ENCODE data around the gene GNG12. TPM values are rescaled to one million over a fixed set of nuclear protein-coding genes. Genes with fewer than 3 reads are reported as not detected.

The GNG12 gene
- total RNA-seq, 5 donors from 2014 or later (not counting 1 experiment from before 2014, with no cell fraction given), result 0.26 to 0.44 (median 0.35) TPM; not detected in 2

DNA sequence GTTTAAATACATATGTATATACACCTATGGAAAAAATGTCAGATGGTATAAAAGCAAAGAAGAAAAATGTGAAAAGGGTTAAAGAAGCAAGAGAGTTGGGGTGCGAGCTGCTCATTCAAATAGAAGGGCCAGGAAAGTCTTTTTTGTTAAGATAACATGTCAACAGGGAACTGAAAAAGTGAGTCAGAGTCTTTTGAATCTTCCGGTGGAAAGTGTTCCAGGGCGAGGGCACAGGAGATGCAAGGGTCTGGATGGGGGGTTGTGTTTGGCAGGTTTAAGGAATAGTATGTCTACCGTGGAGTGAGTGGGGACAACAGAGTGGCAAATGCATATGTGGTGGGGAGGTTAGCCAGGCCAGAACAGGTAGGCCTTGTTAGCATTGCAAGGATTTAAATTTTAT lies 22.2 kb upstream of the GNG12 start:
- ChIA-PET POLR2A (no interaction called here), CTCF (no interaction called here)
- H3K27ac Mint-ChIP-seq, result no peak overlapping the region
- H3K36me3 ChIP-seq (ENCODE audit: control insufficient read depth in 2 of 2, extremely low read depth in 1 of 2, insufficient read depth in 1 of 2, low read length in 1 of 2), result no peaks in the 10 kb centered on the region
- no peak overlapping the region for H3K4me3 ChIP-seq (ENCODE audit: control insufficient read depth in 1 of 2, extremely low read depth in 1 of 2, low read length in 1 of 2)
- no peak for ATAC-seq (replicated peaks in 1 of 4)
- H3K9me3 ChIP-seq, result no peaks in the 10 kb centered on the region
- peaks cover 10 to 23% of the 10 kb centered on the region in 2 donors for H3K27me3 Mint-ChIP-seq
- H3K27me3 ChIP-seq (replicated peaks in 1 of 2; ENCODE audit: control insufficient read depth in 2 of 2, extremely low read depth in 1 of 2, insufficient read depth in 2 of 2, low read length in 1 of 2), result peaks cover 0 to 3% of the 10 kb centered on the region in 2 experiments
- H3K9me3 Mint-ChIP-seq, result no peaks in the 10 kb centered on the region
- no peaks in the 10 kb centered on the region for H3K36me3 Mint-ChIP-seq
- H3K4me3 Mint-ChIP-seq, result no peak overlapping the region
- no peak for DNase-seq
- no peak overlapping the region for H3K27ac ChIP-seq (ENCODE audit: low read length)
- 55% methylated on average over 2 of the region's 4 CpGs for WGBS (ENCODE audit: insufficient coverage)
- no peaks in the 10 kb centered on the region for H3K4me1 ChIP-seq (ENCODE audit: control insufficient read depth in 1 of 2, extremely low read depth in 1 of 2, insufficient read depth in 2 of 2, low read length in 2 of 2)
- no peaks in the 10 kb centered on the region for H3K4me1 Mint-ChIP-seq

DNA sequence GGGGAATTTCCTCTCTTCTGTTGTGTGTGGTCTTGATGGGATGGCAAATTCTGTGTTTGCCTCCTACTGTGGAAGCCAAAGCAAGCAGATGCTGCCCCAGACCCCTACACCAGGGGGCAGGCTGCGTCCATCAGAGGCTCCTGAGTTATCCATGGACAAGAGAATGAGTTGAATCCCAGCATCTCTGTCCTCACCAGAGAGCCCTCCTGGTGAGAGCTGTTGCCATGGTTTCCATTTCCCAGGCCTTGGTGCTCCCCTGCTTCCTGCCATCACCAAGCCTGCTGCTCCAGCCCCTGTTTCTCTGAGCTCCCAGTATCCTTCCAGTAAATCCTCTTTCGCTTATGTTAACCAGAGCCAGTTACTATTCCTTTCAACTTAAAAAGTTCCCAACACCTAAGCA lies 20.4 kb upstream of the GNG12 start:
- H3K27ac Mint-ChIP-seq, result no peak overlapping the region
- 13% methylated on average over 1 of the region's 2 CpGs for WGBS (ENCODE audit: insufficient coverage)
- POLR2A ChIA-PET, result no interaction called here

DNA sequence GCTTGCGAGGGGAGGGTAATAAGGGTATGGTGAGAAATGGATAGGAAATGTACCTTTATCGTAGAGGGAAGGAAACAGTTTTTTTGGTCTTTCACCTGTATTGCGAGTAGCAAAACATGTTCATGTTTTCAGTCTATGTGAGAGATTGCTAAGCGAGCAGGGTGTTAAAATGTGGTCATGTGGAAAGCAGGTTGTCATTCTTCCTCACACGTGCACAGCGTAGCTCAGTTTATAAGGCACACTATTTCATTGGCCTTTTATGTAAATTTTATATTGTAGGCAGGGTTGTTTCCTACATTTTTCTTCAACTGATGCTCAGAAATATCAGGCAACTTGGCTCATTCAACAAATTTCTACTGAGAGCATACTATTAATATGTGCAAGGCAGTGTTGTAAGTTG lies 18.5 kb upstream of the GNG12 start:
- H3K27ac ChIP-seq (ENCODE audit: low read length), result no peak overlapping the region
- Mint-ChIP-seq H3K4me3 (no peak overlapping the region), H3K4me1 (no peaks in the 10 kb centered on the region), H3K27ac (no peak overlapping the region), H3K9me3 (no peaks in the 10 kb centered on the region), H3K27me3 (peaks cover 14 to 23% of the 10 kb centered on the region in 2 donors), H3K36me3 (no peaks in the 10 kb centered on the region)
- H3K27me3 ChIP-seq (replicated peaks in 1 of 2; ENCODE audit: control insufficient read depth in 2 of 2, extremely low read depth in 1 of 2, insufficient read depth in 2 of 2, low read length in 1 of 2), result peaks cover 0 to 5% of the 10 kb centered on the region in 2 experiments
- no peaks in the 10 kb centered on the region for H3K4me1 ChIP-seq (ENCODE audit: control insufficient read depth in 1 of 2, extremely low read depth in 1 of 2, insufficient read depth in 2 of 2, low read length in 2 of 2)
- no peak overlapping the region for H3K4me3 ChIP-seq (ENCODE audit: control insufficient read depth in 1 of 2, extremely low read depth in 1 of 2, low read length in 1 of 2)
- H3K36me3 ChIP-seq (ENCODE audit: control insufficient read depth in 2 of 2, extremely low read depth in 1 of 2, insufficient read depth in 1 of 2, low read length in 1 of 2), result no peaks in the 10 kb centered on the region
- 83% methylated on average over 4 of the region's 6 CpGs for WGBS (ENCODE audit: insufficient coverage)
- ChIA-PET POLR2A (interaction anchor here in 1 of 2 donors (0.7 kb wide), 1 partner anchor 1104 kb away, joined by 3 read pairs; no protein-coding TSS in a partner anchor), CTCF (no interaction called here)
- no peak for DNase-seq
- H3K9me3 ChIP-seq, result no peaks in the 10 kb centered on the region
- ATAC-seq (replicated peaks in 1 of 4), result no peak

More for the DNA sequence above, 20.4 kb upstream of the GNG12 start:
- Histone ChIP-seq H3K27ac (ENCODE audit: low read length) (no peak overlapping the region), H3K4me3 (ENCODE audit: control insufficient read depth in 1 of 2, extremely low read depth in 1 of 2, low read length in 1 of 2) (no peak overlapping the region), H3K27me3 (replicated peaks in 1 of 2; ENCODE audit: control insufficient read depth in 2 of 2, extremely low read depth in 1 of 2, insufficient read depth in 2 of 2, low read length in 1 of 2) (peaks cover 0 to 3% of the 10 kb centered on the region in 2 experiments), H3K36me3 (ENCODE audit: control insufficient read depth in 2 of 2, extremely low read depth in 1 of 2, insufficient read depth in 1 of 2, low read length in 1 of 2) (no peaks in the 10 kb centered on the region), H3K9me3 (no peaks in the 10 kb centered on the region), H3K4me1 (ENCODE audit: control insufficient read depth in 1 of 2, extremely low read depth in 1 of 2, insufficient read depth in 2 of 2, low read length in 2 of 2) (no peaks in the 10 kb centered on the region)
- H3K4me1 Mint-ChIP-seq, result no peaks in the 10 kb centered on the region
- CTCF ChIA-PET, result no interaction called here
- no peaks in the 10 kb centered on the region for H3K36me3 Mint-ChIP-seq
- DNase-seq (no peak), ATAC-seq (replicated peaks in 1 of 4) (no peak)
- no peaks in the 10 kb centered on the region for H3K9me3 Mint-ChIP-seq
- H3K4me3 Mint-ChIP-seq, result no peak overlapping the region
- peaks cover 16 to 28% of the 10 kb centered on the region in 2 donors for H3K27me3 Mint-ChIP-seq

DNA sequence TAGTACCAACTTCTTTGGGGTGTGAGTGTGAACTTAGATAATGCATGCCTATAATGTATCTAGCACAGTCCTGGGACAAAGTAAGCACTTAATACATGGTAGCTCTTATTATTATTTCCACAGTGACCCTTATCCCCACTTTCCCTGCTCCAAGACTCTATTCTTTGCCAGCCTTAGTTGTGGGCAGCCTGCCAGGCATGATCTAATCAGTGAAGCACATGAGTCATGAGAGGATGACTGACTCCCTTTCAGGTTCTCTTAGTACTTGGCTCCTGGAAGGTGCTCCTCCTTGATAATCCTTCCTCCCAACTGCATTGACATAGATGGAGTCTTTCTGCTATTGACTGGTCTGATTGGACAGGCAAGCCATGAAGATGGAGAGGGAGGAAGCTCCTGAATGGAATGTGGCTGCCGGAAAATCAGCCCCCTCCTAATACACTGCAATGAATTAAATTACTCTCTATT lies 17.4 kb upstream of the GNG12 start:
- Histone ChIP-seq H3K4me1 (ENCODE audit: control insufficient read depth in 1 of 2, extremely low read depth in 1 of 2, insufficient read depth in 2 of 2, low read length in 2 of 2) (no peaks in the 10 kb centered on the region), H3K36me3 (ENCODE audit: control insufficient read depth in 2 of 2, extremely low read depth in 1 of 2, insufficient read depth in 1 of 2, low read length in 1 of 2) (no peaks in the 10 kb centered on the region), H3K9me3 (no peaks in the 10 kb centered on the region), H3K27ac (ENCODE audit: low read length) (no peak overlapping the region), H3K4me3 (ENCODE audit: control insufficient read depth in 1 of 2, extremely low read depth in 1 of 2, low read length in 1 of 2) (no peak overlapping the region), H3K27me3 (replicated peaks in 1 of 2; ENCODE audit: control insufficient read depth in 2 of 2, extremely low read depth in 1 of 2, insufficient read depth in 2 of 2, low read length in 1 of 2) (peaks cover 0 to 5% of the 10 kb centered on the region in 2 experiments)
- ATAC-seq (replicated peaks in 1 of 4) (no peak), DNase-seq (no peak)
- Mint-ChIP-seq H3K36me3 (no peaks in the 10 kb centered on the region), H3K27me3 (peaks cover 14 to 33% of the 10 kb centered on the region in 2 donors), H3K4me3 (no peak overlapping the region), H3K9me3 (no peaks in the 10 kb centered on the region), H3K4me1 (no peaks in the 10 kb centered on the region), H3K27ac (no peak overlapping the region)
- ChIA-PET POLR2A (no interaction called here), CTCF (interaction anchor here in 1 of 2 donors (0.8 kb wide), 1 partner anchor 84 kb away, joined by 3 read pairs; no protein-coding TSS in a partner anchor)
- WGBS (ENCODE audit: insufficient coverage), result no CpG with 5 or more reads among the region's 1 CpG

DNA sequence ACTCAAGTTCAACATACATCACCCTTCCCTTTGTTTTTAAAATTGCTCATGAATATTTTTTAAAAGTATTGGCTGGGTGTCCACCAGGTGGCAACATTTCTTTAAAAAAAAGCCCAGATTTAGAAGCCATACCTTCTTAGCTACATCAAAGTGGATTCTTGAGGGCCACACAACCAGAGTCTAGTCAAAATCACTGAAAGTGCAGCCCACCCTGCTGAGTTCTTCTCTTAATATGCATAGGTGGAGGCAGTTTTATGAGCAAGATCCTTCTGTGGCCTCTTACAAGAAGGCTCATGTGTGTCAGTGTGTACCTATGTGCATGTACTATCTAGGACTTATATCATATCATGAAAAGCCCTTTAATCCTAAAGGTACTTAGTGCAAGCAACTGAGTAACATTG lies 16.9 kb upstream of the GNG12 start:
- POLR2A ChIA-PET, result no interaction called here
- no peaks in the 10 kb centered on the region for H3K36me3 Mint-ChIP-seq
- Histone ChIP-seq H3K9me3 (no peaks in the 10 kb centered on the region), H3K4me1 (ENCODE audit: control insufficient read depth in 1 of 2, extremely low read depth in 1 of 2, insufficient read depth in 2 of 2, low read length in 2 of 2) (no peaks in the 10 kb centered on the region), H3K27ac (ENCODE audit: low read length) (no peak overlapping the region), H3K4me3 (ENCODE audit: control insufficient read depth in 1 of 2, extremely low read depth in 1 of 2, low read length in 1 of 2) (no peak overlapping the region), H3K27me3 (replicated peaks in 1 of 2; ENCODE audit: control insufficient read depth in 2 of 2, extremely low read depth in 1 of 2, insufficient read depth in 2 of 2, low read length in 1 of 2) (peaks cover 0 to 5% of the 10 kb centered on the region in 2 experiments), H3K36me3 (ENCODE audit: control insufficient read depth in 2 of 2, extremely low read depth in 1 of 2, insufficient read depth in 1 of 2, low read length in 1 of 2) (no peaks in the 10 kb centered on the region)
- ATAC-seq (replicated peaks in 1 of 4), result no peak
- H3K4me3 Mint-ChIP-seq, result no peak overlapping the region
- CTCF ChIA-PET, result interaction anchor here in 1 of 2 donors (0.8 kb wide), 1 partner anchor 84 kb away, joined by 3 read pairs; no protein-coding TSS in a partner anchor
- H3K9me3 Mint-ChIP-seq, result no peaks in the 10 kb centered on the region
- peaks cover 12 to 30% of the 10 kb centered on the region in 2 donors for H3K27me3 Mint-ChIP-seq
- no peaks in the 10 kb centered on the region for H3K4me1 Mint-ChIP-seq
- no peak overlapping the region for H3K27ac Mint-ChIP-seq
- no peak for DNase-seq

DNA sequence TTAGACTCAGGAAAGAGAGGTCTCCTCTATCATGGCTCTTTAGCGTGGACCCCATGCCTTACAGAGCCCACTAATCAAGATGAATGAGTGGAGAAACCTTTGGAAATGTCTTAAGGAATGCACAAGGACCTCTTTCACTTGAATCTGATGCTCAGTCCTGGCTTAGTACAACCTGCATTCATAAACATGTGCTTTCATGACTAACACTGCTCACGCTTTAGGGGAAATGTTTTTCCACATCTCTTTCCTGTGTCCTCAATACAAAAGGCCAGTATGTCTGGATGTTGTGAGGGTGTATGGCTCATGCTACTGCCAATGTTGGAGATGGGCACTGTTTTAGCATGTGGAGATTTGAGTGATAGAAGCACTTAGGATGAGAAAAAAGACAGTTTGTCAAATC lies 14.2 kb upstream of the GNG12 start:
- Mint-ChIP-seq H3K36me3 (no peaks in the 10 kb centered on the region), H3K4me1 (no peaks in the 10 kb centered on the region), H3K27ac (no peak overlapping the region), H3K27me3 (peaks cover 15 to 33% of the 10 kb centered on the region in 2 donors), H3K4me3 (no peak overlapping the region), H3K9me3 (no peaks in the 10 kb centered on the region)
- ChIA-PET CTCF (no interaction called here), POLR2A (no interaction called here)
- DNase-seq (no peak), ATAC-seq (replicated peaks in 1 of 4) (no peak)
- whole genome bisulfite sequencing (ENCODE audit: insufficient coverage), result no CpG with 5 or more reads among the region's 2 CpGs
- no peaks in the 10 kb centered on the region for H3K36me3 ChIP-seq (ENCODE audit: control insufficient read depth in 2 of 2, extremely low read depth in 1 of 2, insufficient read depth in 1 of 2, low read length in 1 of 2)
- peaks cover 0 to 2% of the 10 kb centered on the region in 2 experiments for H3K27me3 ChIP-seq (replicated peaks in 1 of 2; ENCODE audit: control insufficient read depth in 2 of 2, extremely low read depth in 1 of 2, insufficient read depth in 2 of 2, low read length in 1 of 2)
- H3K4me3 ChIP-seq (ENCODE audit: control insufficient read depth in 1 of 2, extremely low read depth in 1 of 2, low read length in 1 of 2), result no peak overlapping the region
- H3K27ac ChIP-seq (ENCODE audit: low read length), result no peak overlapping the region
- H3K9me3 ChIP-seq, result no peaks in the 10 kb centered on the region
- no peaks in the 10 kb centered on the region for H3K4me1 ChIP-seq (ENCODE audit: control insufficient read depth in 1 of 2, extremely low read depth in 1 of 2, insufficient read depth in 2 of 2, low read length in 2 of 2)

DNA sequence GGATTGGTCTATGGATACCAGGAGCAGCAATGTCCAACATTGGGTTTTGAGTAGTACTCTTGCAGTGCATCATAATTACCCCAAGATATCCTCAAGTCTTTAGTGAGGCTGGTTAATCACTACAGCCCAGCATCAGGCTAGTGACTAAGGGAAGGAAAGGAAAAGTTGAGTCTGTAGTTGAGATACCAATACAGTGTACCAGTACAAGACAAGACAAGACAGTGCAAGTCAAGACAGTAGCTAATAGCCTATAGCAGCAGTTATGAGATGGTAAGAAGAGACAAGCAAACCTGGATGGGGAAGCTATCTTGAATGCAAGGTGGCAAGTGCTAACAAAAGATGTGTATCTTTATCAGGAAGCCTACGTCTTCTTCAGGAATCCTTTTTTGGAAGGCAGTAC lies 13.3 kb upstream of the GNG12 start:
- H3K36me3 ChIP-seq (ENCODE audit: control insufficient read depth in 2 of 2, extremely low read depth in 1 of 2, insufficient read depth in 1 of 2, low read length in 1 of 2), result no peaks in the 10 kb centered on the region
- no peak overlapping the region for H3K4me3 Mint-ChIP-seq
- POLR2A ChIA-PET, result no interaction called here
- no peak for DNase-seq
- no peak overlapping the region for H3K27ac Mint-ChIP-seq
- H3K9me3 ChIP-seq, result no peaks in the 10 kb centered on the region
- H3K4me3 ChIP-seq (ENCODE audit: control insufficient read depth in 1 of 2, extremely low read depth in 1 of 2, low read length in 1 of 2), result no peak overlapping the region
- CTCF ChIA-PET, result no interaction called here
- ATAC-seq (replicated peaks in 1 of 4), result no peak
- no peak overlapping the region for H3K27ac ChIP-seq (ENCODE audit: low read length)
- no peaks in the 10 kb centered on the region for H3K4me1 ChIP-seq (ENCODE audit: control insufficient read depth in 1 of 2, extremely low read depth in 1 of 2, insufficient read depth in 2 of 2, low read length in 2 of 2)
- peaks cover 0 to 2% of the 10 kb centered on the region in 2 experiments for H3K27me3 ChIP-seq (replicated peaks in 1 of 2; ENCODE audit: control insufficient read depth in 2 of 2, extremely low read depth in 1 of 2, insufficient read depth in 2 of 2, low read length in 1 of 2)
- H3K9me3 Mint-ChIP-seq, result no peaks in the 10 kb centered on the region
- H3K4me1 Mint-ChIP-seq, result no peaks in the 10 kb centered on the region
- WGBS (ENCODE audit: insufficient coverage), result no CpG with 5 or more reads among the region's 1 CpG
- peaks cover 15 to 33% of the 10 kb centered on the region in 2 donors for H3K27me3 Mint-ChIP-seq
- H3K36me3 Mint-ChIP-seq, result no peaks in the 10 kb centered on the region
